DMS153 (cell line): ENCODE results near the gene NDUFA7.
"Not testable (repeated sequence)": the region's sequence is repeated elsewhere in the genome, so short reads cannot be mapped to it uniquely, and the experiment has no call there.

Experiments
- DNase-seq: peaks from one replicate; lab custom pipeline; 2025; lab: John Stamatoyannopoulos, UW

NDUFA7 gene

GRCh38 chr19:8341504-8341903 is 20.3 kb upstream of the NDUFA7 start:
- DNase-seq, result not testable (repeated sequence)

- DNase-seq, result no peak
Measured at GRCh38 chr19:8340341-8341096, 19.3 kb upstream of the NDUFA7 start.

- no peak for DNase-seq
Measured at GRCh38 chr19:8338835-8339234, 17.7 kb upstream of the NDUFA7 start.

- no peak for DNase-seq
Measured at GRCh38 chr19:8337728-8338127, 16.6 kb upstream of the NDUFA7 start.

GRCh38 chr19:8336660-8337059 is 15.5 kb upstream of the NDUFA7 start:
- DNase-seq, result no peak

GRCh38 chr19:8336072-8336569 is 14.9 kb upstream of the NDUFA7 start:
- no peak for DNase-seq

- DNase-seq, result no peak
Measured at GRCh38 chr19:8335343-8336071, 14.3 kb upstream of the NDUFA7 start.

- peak; percentile 39 for DNase-seq
Measured at GRCh38 chr19:8334458-8335342, 13.5 kb upstream of the NDUFA7 start.

- no peak for DNase-seq
Measured at GRCh38 chr19:8333767-8334457, 12.7 kb upstream of the NDUFA7 start.

GRCh38 chr19:8332976-8333766 is 12.0 kb upstream of the NDUFA7 start:
- DNase-seq, result no peak

- no peak for DNase-seq
Measured at GRCh38 chr19:8331263-8331845, 10.2 kb upstream of the NDUFA7 start.

- DNase-seq, result no peak
Measured at GRCh38 chr19:8329996-8330395, 8.8 kb upstream of the NDUFA7 start.

- no peak for DNase-seq
Measured at GRCh38 chr19:8325454-8325853, 4.3 kb upstream of the NDUFA7 start.

GRCh38 chr19:8324186-8325050 is 3.2 kb upstream of the NDUFA7 start:
- DNase-seq, result no peak

GRCh38 chr19:8323781-8324185 is 2.6 kb upstream of the NDUFA7 start:
- DNase-seq, result no peak

GRCh38 chr19:8322638-8322997 is 1.4 kb upstream of the NDUFA7 start:
- no peak for DNase-seq

- no peak for DNase-seq
Measured at GRCh38 chr19:8321986-8322637, 937 bp upstream of the NDUFA7 start.

- no peak for DNase-seq
Measured at GRCh38 chr19:8320564-8321066, 560 bp downstream of the NDUFA7 start.
